IMR-90 (cell line): ENCODE data around the gene GIT2.

Experiments used
- BHLHE40 ChIP-seq: fragments of 150-350 bp; IDR thresholded peaks from 2 replicates; pipeline ENCODE4 v1.6.1; 2016; ENCODE audit warnings: mild to moderate bottlenecking, low read depth, low read length
- CEBPB ChIP-seq: IDR thresholded peaks from 2 replicates; pipeline ENCODE4 v1.6.1; 2012; ENCODE audit warnings: low read depth, low read length, improper control_type of control experiment
- CTCF ChIP-seq: conservative IDR thresholded peaks from 2 replicates; pipeline ENCODE4 v1.5.1; 2012; ENCODE audit warnings: mild to moderate bottlenecking, low read depth, low read length, improper control_type of control experiment
- FOS ChIP-seq: fragments of 150-350 bp; IDR thresholded peaks from 2 replicates; pipeline ENCODE4 v1.6.1; 2016; ENCODE audit warnings: low read depth, low read length
- MAFK ChIP-seq: IDR thresholded peaks from 2 replicates; pipeline ENCODE4 v1.6.1; 2012; ENCODE audit warnings: low read depth, low read length, improper control_type of control experiment
- MAZ ChIP-seq: IDR thresholded peaks from 2 replicates; pipeline ENCODE4 v1.6.1; 2012; ENCODE audit warnings: low read depth, mild to moderate bottlenecking, low read length, improper control_type of control experiment, moderate library complexity, borderline replicate concordance
- MXI1 ChIP-seq: IDR thresholded peaks from 2 replicates; pipeline ENCODE4 v1.6.1; 2012; ENCODE audit warnings: low read depth, mild to moderate bottlenecking, low read length, moderate library complexity, borderline replicate concordance
- POLR2A ChIP-seq: IDR thresholded peaks from 2 replicates; pipeline ENCODE4 v1.6.1; 2012; ENCODE audit warnings: mild to moderate bottlenecking, low read depth, low read length
- RCOR1 ChIP-seq: IDR thresholded peaks from 2 replicates; pipeline ENCODE4 v1.6.1; 2012; ENCODE audit warnings: mild to moderate bottlenecking, low read length, improper control_type of control experiment; ENCODE audit not compliant: insufficient replicate concordance
- SMC3 ChIP-seq: fragments of 150-350 bp; IDR thresholded peaks from 2 replicates; pipeline ENCODE4 v1.6.1; 2016; ENCODE audit warnings: low read depth, mild to moderate bottlenecking, antibody characterized with exemption, low read length, moderate library complexity
- TF ChIP-seq, protein P1 (sequence below): fragments of 150-350 bp; IDR thresholded peaks from 2 replicates; pipeline ENCODE4 v1.6.1; 2017; ENCODE audit warnings: mild to moderate bottlenecking, antibody characterized with exemption, low read length, low read depth
- TF ChIP-seq, protein P2 (sequence below): fragments of 150-350 bp; IDR thresholded peaks from 2 replicates; pipeline ENCODE4 v1.6.1; 2016; ENCODE audit warnings: low read depth, mild to moderate bottlenecking, low read length, moderate library complexity, borderline replicate concordance

GRCh38 chr12:109947521-109947920 lies 48.6 kb downstream of the GIT2 start:
- TF ChIP-seq POLR2A: no peak
- TF ChIP-seq, protein P1, sequence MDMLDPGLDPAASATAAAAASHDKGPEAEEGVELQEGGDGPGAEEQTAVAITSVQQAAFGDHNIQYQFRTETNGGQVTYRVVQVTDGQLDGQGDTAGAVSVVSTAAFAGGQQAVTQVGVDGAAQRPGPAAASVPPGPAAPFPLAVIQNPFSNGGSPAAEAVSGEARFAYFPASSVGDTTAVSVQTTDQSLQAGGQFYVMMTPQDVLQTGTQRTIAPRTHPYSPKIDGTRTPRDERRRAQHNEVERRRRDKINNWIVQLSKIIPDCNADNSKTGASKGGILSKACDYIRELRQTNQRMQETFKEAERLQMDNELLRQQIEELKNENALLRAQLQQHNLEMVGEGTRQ: no peak
- no peak for TF ChIP-seq MAFK
- no peak for TF ChIP-seq MXI1
- TF ChIP-seq CTCF: no peak
- TF ChIP-seq, protein P2, sequence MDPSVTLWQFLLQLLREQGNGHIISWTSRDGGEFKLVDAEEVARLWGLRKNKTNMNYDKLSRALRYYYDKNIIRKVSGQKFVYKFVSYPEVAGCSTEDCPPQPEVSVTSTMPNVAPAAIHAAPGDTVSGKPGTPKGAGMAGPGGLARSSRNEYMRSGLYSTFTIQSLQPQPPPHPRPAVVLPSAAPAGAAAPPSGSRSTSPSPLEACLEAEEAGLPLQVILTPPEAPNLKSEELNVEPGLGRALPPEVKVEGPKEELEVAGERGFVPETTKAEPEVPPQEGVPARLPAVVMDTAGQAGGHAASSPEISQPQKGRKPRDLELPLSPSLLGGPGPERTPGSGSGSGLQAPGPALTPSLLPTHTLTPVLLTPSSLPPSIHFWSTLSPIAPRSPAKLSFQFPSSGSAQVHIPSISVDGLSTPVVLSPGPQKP: no peak
- TF ChIP-seq BHLHE40: no peak
- no peak for TF ChIP-seq MAZ
- TF ChIP-seq FOS: no peak
- TF ChIP-seq CEBPB: no peak
- no peak for TF ChIP-seq SMC3
- TF ChIP-seq RCOR1: no peak
